T-cell (primary cell): ENCODE results near the gene TP53BP1. TPM values are rescaled to one million over a fixed set of nuclear protein-coding genes. Genes with fewer than 3 reads are reported as not detected.

Experiments used
- ATAC-seq, 4 experiments: fragments of 200-7000 bp in 3 of 4; fragments of 150-1000 bp in 1 of 4; cut with Tn5 transposase; replicated peaks in 1 of 4; 1 replicate in 3 of 4; 2 replicates in 1 of 4; pipeline ENCODE4 v1.10.0; 2021; ENCODE audit warnings: moderate library complexity in 3 of 4, mild to moderate bottlenecking in 2 of 4, moderate number of reproducible peaks in 1 of 4
- CTCF ChIA-PET, 2 donors: fragments of 300-600 bp; sonication (Branson Sonifier 250); formaldehyde crosslinking; loops; one replicate each; lab custom pipeline; 2022; ENCODE audit warnings: antibody characterized with exemption in 2 of 2; lab: Charles Lee
- POLR2A ChIA-PET, 2 donors: fragments of 300-600 bp; sonication (Branson Sonifier 250); formaldehyde crosslinking; loops; one replicate each; lab custom pipeline; 2022; ENCODE audit warnings: antibody characterized with exemption in 2 of 2; lab: Charles Lee
- DNase-seq, 35 experiments: peaks; one replicate each; pipeline versions ENCODE4 v3.0.0 to v3.0.0-alpha.2; 2013 to 2023
- H3K27ac ChIP-seq: one replicate; pipeline ENCODE4 v1.5.1; 2013; ENCODE audit warnings: low read length
- H3K27me3 ChIP-seq, 2 experiments: replicated peaks in 1 of 2; 1 replicate in 1 of 2; 2 replicates in 1 of 2; pipeline versions ENCODE4 v1.6.1 to v1.7.0; 2013; ENCODE audit warnings: low read length in 1 of 2, mixed read lengths in 1 of 2; ENCODE audit not compliant: control insufficient read depth in 2 of 2, insufficient read depth in 2 of 2; ENCODE audit errors: extremely low read depth in 1 of 2
- H3K36me3 ChIP-seq, 2 donors: 1 replicate in 1 of 2; 2 replicates in 1 of 2; pipeline versions ENCODE4 v1.6.1 to v1.7.0; 2013; ENCODE audit warnings: low read length in 1 of 2; ENCODE audit not compliant: control insufficient read depth in 2 of 2, insufficient read depth in 1 of 2; ENCODE audit errors: extremely low read depth in 1 of 2
- H3K4me1 ChIP-seq, 2 experiments: 1 replicate in 1 of 2; 2 replicates in 1 of 2; pipeline versions ENCODE4 v1.6.1 to v1.7.0; 2013; ENCODE audit warnings: low read length in 2 of 2, mixed read lengths in 1 of 2; ENCODE audit not compliant: insufficient read depth in 2 of 2, control insufficient read depth in 1 of 2; ENCODE audit errors: extremely low read depth in 1 of 2
- H3K4me3 ChIP-seq, 2 donors: 1 replicate in 1 of 2; 2 replicates in 1 of 2; pipeline versions ENCODE4 v1.5.1 to v1.7.0; 2013; ENCODE audit warnings: mild to moderate bottlenecking in 2 of 2, low read length in 1 of 2, moderate library complexity in 1 of 2; ENCODE audit not compliant: control insufficient read depth in 1 of 2; ENCODE audit errors: extremely low read depth in 1 of 2
- H3K9me3 ChIP-seq: 2 replicates; pipeline ENCODE4 v1.7.0; 2013
- H3K27ac Mint-ChIP-seq, 2 donors: one replicate each; pipeline ENCODE4 v1.8.0; 2020 to 2021; ENCODE audit warnings: mild to moderate bottlenecking in 2 of 2, mixed read lengths in 2 of 2
- H3K27me3 Mint-ChIP-seq, 2 donors: one replicate each; pipeline ENCODE4 v1.8.0; 2021 to 2022; ENCODE audit warnings: mixed read lengths in 2 of 2
- H3K36me3 Mint-ChIP-seq: one replicate; pipeline ENCODE4 v1.8.0; 2021; ENCODE audit warnings: mixed read lengths
- H3K4me1 Mint-ChIP-seq, 3 donors: one replicate each; pipeline ENCODE4 v1.8.0; 2020 to 2022; ENCODE audit warnings: mixed read lengths in 3 of 3, mild to moderate bottlenecking in 1 of 3
- H3K4me3 Mint-ChIP-seq, 3 donors: one replicate each; pipeline ENCODE4 v1.8.0; 2020 to 2022; ENCODE audit warnings: mild to moderate bottlenecking in 3 of 3, mixed read lengths in 3 of 3, moderate library complexity in 3 of 3
- H3K9me3 Mint-ChIP-seq, 3 donors: one replicate each; pipeline ENCODE4 v1.8.0; 2020 to 2022; ENCODE audit warnings: mixed read lengths in 3 of 3
- WGBS: methylation state at CpG from one replicate; pipeline ENCODE4 v1.1.5; 2013; ENCODE audit warnings: missing lambda C conversion rate; ENCODE audit not compliant: insufficient coverage; 5-methylcytosine and 5-hydroxymethylcytosine counted together
- total RNA-seq, 35 experiments: library from RNA in 6 of 35; stranded (reverse) in 6 of 35; fragments of 120-200 nt in 1 of 35; gene quantifications; one replicate each; pipeline versions ENCODE4 v1.2.1 to v1.2.4 and lab custom pipeline; 2013 to 2026

The TP53BP1 gene
- total RNA-seq, 5 donors from 2014 or later (not counting 1 experiment from before 2014, with no cell fraction given) = 26.8 to 41.8 (median 35.1) TPM

DNA sequence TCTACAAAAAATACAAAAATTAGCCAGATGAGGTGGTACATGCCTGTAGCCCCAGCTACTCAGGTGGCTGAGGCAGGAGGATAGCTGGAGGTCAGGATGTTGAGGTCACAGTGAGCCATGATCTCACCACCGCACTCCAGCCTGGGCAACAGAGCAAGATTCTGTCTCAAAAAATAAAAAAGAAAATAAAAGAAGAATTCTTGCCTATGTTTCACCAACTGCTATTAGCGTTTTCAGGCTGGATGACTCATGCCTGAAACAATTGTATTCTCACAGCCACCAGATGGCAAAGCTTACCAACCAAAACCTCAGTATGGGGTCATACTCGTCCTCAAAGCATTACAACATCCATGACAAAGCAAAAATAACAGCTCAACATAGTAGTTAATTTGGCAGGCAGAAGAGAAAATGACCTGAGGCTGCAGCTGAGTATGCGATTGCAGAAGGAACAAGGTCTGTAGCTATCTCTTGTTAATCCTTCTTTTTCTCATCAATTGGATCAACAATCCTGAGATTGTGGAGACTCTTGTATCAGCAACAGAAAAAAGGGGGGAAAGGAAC, 52.2 kb downstream of the TP53BP1 start:
- H3K27ac Mint-ChIP-seq = peak overlapping the region; percentile 49 to 65
- DNase-seq = peak in 8 of 35 experiments; percentile 1 to 43 (median 6)
- ChIA-PET CTCF (interaction anchor here in 1 of 2 donors (0.9 to 1.5 kb wide), 3 partner anchors 12 to 73 kb away, joined by 3 to 6 read pairs (median 3); no protein-coding TSS in a partner anchor), POLR2A (no interaction called here)
- peak; percentile 42 to 68 (median 58) for ATAC-seq
- H3K36me3 Mint-ChIP-seq = peaks cover 42% of the 10 kb centered on the region
- WGBS = no CpG with 5 or more reads among the region's 4 CpGs
- Histone ChIP-seq H3K27me3 (no peaks in the 10 kb centered on the region), H3K27ac (no peak overlapping the region), H3K4me1 (no peaks in the 10 kb centered on the region), H3K9me3 (no peaks in the 10 kb centered on the region), H3K36me3 (peaks cover 3 to 35% of the 10 kb centered on the region in 2 donors), H3K4me3 (no peak overlapping the region)
- no peaks in the 10 kb centered on the region for H3K27me3 Mint-ChIP-seq
- peaks cover 0 to 5% (median 5%) of the 10 kb centered on the region in 3 donors for H3K4me1 Mint-ChIP-seq
- H3K4me3 Mint-ChIP-seq = no peak overlapping the region
- no peaks in the 10 kb centered on the region for H3K9me3 Mint-ChIP-seq

- no peak overlapping the region for H3K27ac ChIP-seq
- peaks cover 0 to 5% (median 5%) of the 10 kb centered on the region in 3 donors for H3K4me1 Mint-ChIP-seq
- no peaks in the 10 kb centered on the region for H3K9me3 ChIP-seq
- no peaks in the 10 kb centered on the region for H3K9me3 Mint-ChIP-seq
- H3K4me3 Mint-ChIP-seq = no peak overlapping the region
- no peaks in the 10 kb centered on the region for H3K27me3 Mint-ChIP-seq
- ATAC-seq = no peak
- POLR2A ChIA-PET = no interaction called here
- H3K4me3 ChIP-seq = no peak overlapping the region
- H3K27me3 ChIP-seq = no peaks in the 10 kb centered on the region
- H3K36me3 ChIP-seq = peaks cover 2 to 23% of the 10 kb centered on the region in 2 donors
- no peak overlapping the region for H3K27ac Mint-ChIP-seq
- CTCF ChIA-PET = no interaction called here
- WGBS = no CpG with 5 or more reads among the region's 3 CpGs
- H3K4me1 ChIP-seq = no peaks in the 10 kb centered on the region
- peaks cover 33% of the 10 kb centered on the region for H3K36me3 Mint-ChIP-seq
- no peak for DNase-seq
Observed at GRCh38 chr15:43439268-43439667, 53.7 kb downstream of the TP53BP1 start.

- CTCF ChIA-PET = interaction anchor here in 1 of 2 donors (0.6 kb wide), 1 partner anchor 105 kb away, joined by 4 read pairs; no protein-coding TSS in a partner anchor
Observed at GRCh38 chr15:43436395-43436794, 56.6 kb downstream of the TP53BP1 start.

DNA sequence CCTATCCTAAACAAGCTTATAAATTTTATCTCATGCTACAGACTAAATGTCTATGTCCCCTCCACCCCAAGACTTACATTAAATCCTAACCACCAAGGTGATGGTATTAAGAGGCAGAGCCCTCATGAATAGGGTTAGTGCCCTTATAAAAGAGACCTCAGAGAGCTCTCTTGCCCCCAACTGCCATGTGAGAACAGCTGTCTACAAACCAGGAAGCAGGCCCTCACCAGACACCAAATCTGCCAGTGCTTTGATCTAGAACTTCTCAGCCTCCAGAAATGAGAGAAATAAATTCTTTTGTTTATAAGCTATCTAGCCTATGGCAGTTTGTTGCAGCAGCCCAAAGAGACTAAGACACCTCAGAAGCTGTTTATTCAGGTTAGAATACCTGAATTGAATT, 58.5 kb downstream of the TP53BP1 start:
- Histone ChIP-seq H3K27me3 (no peaks in the 10 kb centered on the region), H3K4me3 (no peak overlapping the region), H3K9me3 (no peaks in the 10 kb centered on the region), H3K36me3 (peaks cover 0 to 40% of the 10 kb centered on the region in 2 donors), H3K27ac (no peak overlapping the region), H3K4me1 (no peaks in the 10 kb centered on the region)
- DNase-seq = no peak
- H3K4me1 Mint-ChIP-seq = no peaks in the 10 kb centered on the region
- H3K4me3 Mint-ChIP-seq = no peak overlapping the region
- ATAC-seq = no peak
- H3K9me3 Mint-ChIP-seq = no peaks in the 10 kb centered on the region
- ChIA-PET CTCF (interaction anchor here in 1 of 2 donors (1.1 kb wide), 1 partner anchor 79 kb away, joined by 3 read pairs; no protein-coding TSS in a partner anchor), POLR2A (no interaction called here)
- H3K27me3 Mint-ChIP-seq = no peaks in the 10 kb centered on the region
- H3K36me3 Mint-ChIP-seq = peaks cover 51% of the 10 kb centered on the region
- H3K27ac Mint-ChIP-seq = no peak overlapping the region

More at GRCh38 chr15:43436395-43436794, 56.6 kb downstream of the TP53BP1 start:
- no peaks in the 10 kb centered on the region for H3K27me3 ChIP-seq
- H3K4me1 ChIP-seq = no peaks in the 10 kb centered on the region
- H3K36me3 ChIP-seq = peaks cover 0 to 35% of the 10 kb centered on the region in 2 donors
- ATAC-seq = no peak
- H3K4me3 Mint-ChIP-seq = no peak overlapping the region
- H3K27me3 Mint-ChIP-seq = no peaks in the 10 kb centered on the region
- H3K9me3 ChIP-seq = no peaks in the 10 kb centered on the region
- peaks cover 55% of the 10 kb centered on the region for H3K36me3 Mint-ChIP-seq
- 80% methylated on average over 2 of the region's 7 CpGs for WGBS
- H3K4me3 ChIP-seq = no peak overlapping the region
- H3K9me3 Mint-ChIP-seq = no peaks in the 10 kb centered on the region
- no peak overlapping the region for H3K27ac Mint-ChIP-seq
- H3K4me1 Mint-ChIP-seq = peaks cover 0 to 5% (median 4%) of the 10 kb centered on the region in 3 donors
- H3K27ac ChIP-seq = no peak overlapping the region
- POLR2A ChIA-PET = interaction anchor here in 1 of 2 donors (0.6 kb wide), 1 partner anchor 1141 kb away, joined by 5 read pairs; no protein-coding TSS in a partner anchor
- no peak for DNase-seq

- H3K36me3 Mint-ChIP-seq = peaks cover 54% of the 10 kb centered on the region
- no peaks in the 10 kb centered on the region for H3K4me1 ChIP-seq
- no peaks in the 10 kb centered on the region for H3K9me3 Mint-ChIP-seq
- POLR2A ChIA-PET = interaction anchor here in 1 of 2 donors (0.6 kb wide), 1 partner anchor 1671 kb away, joined by 6 read pairs; no protein-coding TSS in a partner anchor
- no peaks in the 10 kb centered on the region for H3K27me3 ChIP-seq
- no peak overlapping the region for H3K4me3 ChIP-seq
- no peaks in the 10 kb centered on the region for H3K4me1 Mint-ChIP-seq
- DNase-seq = no peak
- H3K36me3 ChIP-seq = peaks cover 0 to 40% of the 10 kb centered on the region in 2 donors
- no peaks in the 10 kb centered on the region for H3K9me3 ChIP-seq
- no peak overlapping the region for H3K4me3 Mint-ChIP-seq
- no peak for ATAC-seq
- WGBS = no CpG with 5 or more reads among the region's 3 CpGs
- peak overlapping the region in 1 of 2 donors; percentile 10 for H3K27ac Mint-ChIP-seq
- H3K27me3 Mint-ChIP-seq = no peaks in the 10 kb centered on the region
- no peak overlapping the region for H3K27ac ChIP-seq
- CTCF ChIA-PET = interaction anchor here in 1 of 2 donors (1.1 kb wide), 1 partner anchor 79 kb away, joined by 3 read pairs; no protein-coding TSS in a partner anchor
Observed at GRCh38 chr15:43433661-43434303, 59.2 kb downstream of the TP53BP1 start.

- Mint-ChIP-seq H3K27ac (no peak overlapping the region), H3K36me3 (peaks cover 49% of the 10 kb centered on the region), H3K4me3 (no peak overlapping the region), H3K27me3 (no peaks in the 10 kb centered on the region), H3K9me3 (no peaks in the 10 kb centered on the region), H3K4me1 (no peaks in the 10 kb centered on the region)
- 97% methylated on average over 3 of the region's 4 CpGs for WGBS
- Histone ChIP-seq H3K27ac (no peak overlapping the region), H3K4me3 (no peak overlapping the region), H3K4me1 (no peaks in the 10 kb centered on the region), H3K9me3 (no peaks in the 10 kb centered on the region), H3K27me3 (no peaks in the 10 kb centered on the region), H3K36me3 (peaks cover 0 to 37% of the 10 kb centered on the region in 2 donors)
- ATAC-seq (no peak), DNase-seq (no peak)
- ChIA-PET POLR2A (interaction anchor here in 1 of 2 donors (0.6 kb wide), 2 partner anchors 1143 to 1671 kb away, joined by 3 to 6 read pairs; no protein-coding TSS in a partner anchor), CTCF (interaction anchor here in 1 of 2 donors (0.7 kb wide), 1 partner anchor 10 kb away, joined by 3 read pairs; no protein-coding TSS in a partner anchor)
Observed at GRCh38 chr15:43433165-43433564, 59.8 kb downstream of the TP53BP1 start.
